ENCODE measurements around the gene ZNF726.

The ZNF726 gene

DNA sequence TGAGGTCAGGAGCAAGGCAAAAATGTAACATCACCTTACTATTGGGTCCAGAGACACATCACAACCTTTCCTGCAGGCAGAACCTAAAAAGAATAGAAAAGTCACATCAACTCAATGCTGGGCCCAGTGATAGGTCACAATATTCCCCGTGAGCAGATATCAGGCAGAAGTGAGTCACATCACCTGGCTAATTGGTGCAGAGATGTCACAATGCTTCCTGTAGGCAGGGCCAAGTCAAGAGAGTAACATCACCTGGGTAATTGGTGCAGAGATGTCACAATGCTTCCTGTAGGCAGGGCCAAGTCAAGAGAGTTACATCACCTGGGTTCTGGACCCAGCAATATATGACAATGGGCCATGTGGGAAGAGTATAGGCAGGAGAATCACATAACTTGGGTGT is 63.4 kb downstream of the ZNF726 start:
- H3K27ac ChIP-seq = no peak overlapping the region
- no peak for DNase-seq (ENCODE audit: low spot score)
- TF ChIP-seq CTCF (conservative IDR thresholded peaks at IDR 0.05; ENCODE audit: low read depth) = no peak
- CTCF ChIA-PET = no interaction called here
- POLR2A ChIA-PET (ENCODE audit: low non-redundant PET) = no interaction called here

- POLR2A ChIA-PET (ENCODE audit: low non-redundant PET) = no interaction called here
- H3K27ac ChIP-seq = no peak overlapping the region
- CTCF ChIA-PET = no interaction called here
- no peak for DNase-seq (ENCODE audit: low spot score)
- TF ChIP-seq CTCF (conservative IDR thresholded peaks at IDR 0.05; ENCODE audit: low read depth) = no peak
Observed at GRCh38 chr19:23980805-23981204, 66.1 kb downstream of the ZNF726 start.

DNA sequence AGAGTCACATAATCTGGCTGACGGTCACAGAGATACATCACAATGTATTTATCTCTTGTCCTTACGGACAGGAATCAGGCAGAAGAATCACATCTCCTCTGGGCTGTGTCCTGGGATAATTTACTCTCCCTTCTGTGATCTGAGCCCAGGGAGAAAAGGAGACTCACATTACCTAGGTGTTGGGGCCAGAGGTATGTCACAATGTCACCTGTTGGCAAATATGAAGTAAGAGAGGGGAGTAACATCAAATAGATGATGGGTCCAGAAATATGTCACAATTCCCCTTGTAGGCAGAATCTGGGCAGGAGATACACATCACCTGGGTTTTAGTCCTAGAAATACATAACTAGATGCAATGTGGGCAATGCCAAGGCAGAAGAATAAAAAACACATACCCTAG is 67.2 kb downstream of the ZNF726 start:
- DNase-seq (ENCODE audit: low spot score) = no peak
- ChIA-PET CTCF (interaction anchor here (0.6 kb wide), 1 partner anchor 862 kb away, joined by 5 read pairs; no protein-coding TSS in a partner anchor), POLR2A (ENCODE audit: low non-redundant PET) (no interaction called here)
- TF ChIP-seq CTCF (conservative IDR thresholded peaks at IDR 0.05; ENCODE audit: low read depth) = no peak
- no peak overlapping the region for H3K27ac ChIP-seq

GRCh38 chr19:23983406-23983805 is 68.7 kb downstream of the ZNF726 start:
- no peak overlapping the region for H3K27ac ChIP-seq
- POLR2A ChIA-PET (ENCODE audit: low non-redundant PET) = no interaction called here
- no peak for TF ChIP-seq CTCF (conservative IDR thresholded peaks at IDR 0.05; ENCODE audit: low read depth)
- no peak for DNase-seq (ENCODE audit: low spot score)
- CTCF ChIA-PET = no interaction called here

Measured in RWPE1 (cell line).